K562 (cell line): Measurements from ENCODE around the gene KCP. TPM values are rescaled to one million over a fixed set of nuclear protein-coding genes. Genes with fewer than 3 reads are reported as not detected.

ENCODE experiments used
- CEBPZ ChIP-seq: fragments of 150-350 bp; IDR thresholded peaks from 2 replicates; pipeline ENCODE4 v1.6.1; 2014; ENCODE audit warnings: low read depth, mild to moderate bottlenecking, low read length, borderline replicate concordance
- E2F3 ChIP-seq: fragments of 250-450 bp; sonication (Bioruptor Pico); IDR thresholded peaks from 2 replicates; pipeline ENCODE4 v1.4.0; 2020; ENCODE audit warnings: mild to moderate bottlenecking
- EP400 ChIP-seq: fragments of 450-650 bp; IDR thresholded peaks from 2 replicates; pipeline ENCODE4 v1.6.1; 2017; ENCODE audit warnings: antibody characterized with exemption, mild to moderate bottlenecking, moderate library complexity
- ETV1 ChIP-seq: fragments of 450-650 bp; conservative IDR thresholded peaks from 2 replicates; pipeline ENCODE4 v1.6.1; 2016; ENCODE audit warnings: missing genetic modification characterization, control low read depth, low read depth, missing compliant biosample characterization
- FOXA3 ChIP-seq, 2 experiments: fragments of 450-650 bp in 1 of 2; sonication (generic) in 1 of 2; formaldehyde crosslinking; IDR thresholded peaks in 1 of 2; conservative IDR thresholded peaks in 1 of 2; 2 replicates each; pipeline versions ENCODE4 v1.4.0 to v1.8.0; 2020 to 2022; ENCODE audit warnings: mild to moderate bottlenecking in 2 of 2, missing genetic modification reagents in 1 of 2
- FUS ChIP-seq: fragments of 200-400 bp; formaldehyde crosslinking; optimal IDR thresholded peaks from 2 replicates; pipeline ENCODE3; 2017; ENCODE audit warnings: low read depth, low read length
- ILF3 ChIP-seq: fragments of 450-650 bp; IDR thresholded peaks from 2 replicates; pipeline ENCODE4 v1.6.1; 2018; ENCODE audit warnings: antibody characterized with exemption, mild to moderate bottlenecking, moderate library complexity, borderline replicate concordance
- JUND ChIP-seq, 2 experiments: IDR thresholded peaks; 2 replicates in 1 of 2; 3 replicates in 1 of 2; pipeline ENCODE4 v1.6.1; 2011; ENCODE audit warnings: borderline replicate concordance in 2 of 2, low read depth in 2 of 2, low read length in 2 of 2, improper control_type of control experiment in 1 of 2, missing biosample characterization in 1 of 2, missing genetic modification characterization in 1 of 2, missing genetic modification reagents in 1 of 2
- MLX ChIP-seq, 2 experiments: fragments of 450-650 bp in 1 of 2; sonication (generic) in 1 of 2; formaldehyde crosslinking; conservative IDR thresholded peaks; 2 replicates each; pipeline versions ENCODE4 v1.4.0 to v1.8.1; 2020 to 2022; ENCODE audit warnings: mild to moderate bottlenecking in 1 of 2, missing genetic modification reagents in 1 of 2
- NCOA2 ChIP-seq, 2 experiments: fragments of 450-650 bp; IDR thresholded peaks; 2 replicates each; pipeline ENCODE4 v1.6.1; 2018; ENCODE audit warnings: mild to moderate bottlenecking in 2 of 2, moderate library complexity in 1 of 2; ENCODE audit not compliant: partially characterized antibody in 2 of 2
- NFATC3 ChIP-seq: fragments of 450-650 bp; IDR thresholded peaks from 2 replicates; pipeline ENCODE4 v1.6.1; 2017; ENCODE audit warnings: mild to moderate bottlenecking
- NONO ChIP-seq, 2 experiments: fragments of 200-400 bp in 1 of 2; fragments of 450-650 bp in 1 of 2; formaldehyde crosslinking in 1 of 2; IDR thresholded peaks; 2 replicates each; pipeline ENCODE4 v1.6.1; 2017; ENCODE audit warnings: low read depth in 2 of 2, mild to moderate bottlenecking in 2 of 2, moderate library complexity in 2 of 2, low read length in 1 of 2
- PCBP2 ChIP-seq: fragments of 200-400 bp; formaldehyde crosslinking; IDR thresholded peaks from 2 replicates; pipeline ENCODE4 v1.6.1; 2018; ENCODE audit warnings: low read length, low read depth, mild to moderate bottlenecking, moderate library complexity; ENCODE audit not compliant: poor library complexity, severe bottlenecking
- POLR3G ChIP-seq: IDR thresholded peaks from 2 replicates; pipeline ENCODE4 v1.6.1; 2011; ENCODE audit not compliant: insufficient read length, insufficient replicate concordance; ENCODE audit errors: extremely low read depth
- PYGO2 ChIP-seq: fragments of 450-650 bp; IDR thresholded peaks from 2 replicates; pipeline ENCODE4 v1.6.1; 2016; ENCODE audit warnings: mild to moderate bottlenecking, missing genetic modification characterization, moderate library complexity, missing compliant biosample characterization
- RAD21 ChIP-seq, 2 experiments: fragments of 250-450 bp in 1 of 2; fragments of 450-650 bp in 1 of 2; sonication (Bioruptor Pico) in 1 of 2; formaldehyde crosslinking in 1 of 2; IDR thresholded peaks in 1 of 2; conservative IDR thresholded peaks in 1 of 2; 2 replicates each; pipeline versions ENCODE4 v1.4.0 to v1.8.0; 2020 to 2022; ENCODE audit warnings: mild to moderate bottlenecking in 2 of 2, moderate library complexity in 1 of 2
- RUNX1 ChIP-seq: sonication (generic); IDR thresholded peaks from 2 replicates; pipeline ENCODE4 v1.6.1; 2016; ENCODE audit warnings: antibody characterized with exemption, low read depth
- TCF7L2 ChIP-seq: fragments of 150-350 bp; IDR thresholded peaks from 2 replicates; pipeline ENCODE4 v1.6.1; 2016; ENCODE audit warnings: low read depth, mild to moderate bottlenecking, low read length, moderate library complexity
- ZBTB7A ChIP-seq: IDR thresholded peaks from 2 replicates; pipeline ENCODE4 v1.6.1; 2011; ENCODE audit warnings: low read depth, mild to moderate bottlenecking, low read length, moderate library complexity, borderline replicate concordance; ENCODE audit not compliant: control insufficient read depth
- ZNF134 ChIP-seq: fragments of 250-450 bp; sonication (Bioruptor Pico); conservative IDR thresholded peaks from 2 replicates; pipeline ENCODE4 v1.4.0; 2020
- ZNF655 ChIP-seq: fragments of 250-450 bp; sonication (Bioruptor Pico); IDR thresholded peaks from 2 replicates; pipeline ENCODE4 v1.5.0; 2021
- polyA plus RNA-seq, 8 experiments: library from polyadenylated mRNA; depleted of rRNA in 4 of 8; stranded (reverse) in 5 of 8; unstranded in 3 of 8; fragments of >200 nt; fragmentation: Nextera tagmentation in 2 of 8; fragmentation: Illumina TruSeq in 1 of 8; extraction: Ambion mirVana in 2 of 8; extraction: Trizol in 1 of 8; gene quantifications; 2 replicates each; pipeline versions ENCODE4 v1.2.1 to v1.2.3, GENCODE V29; 2011 to 2014; ENCODE audit warnings: inconsistent platforms in 1 of 8, missing spikeins in 1 of 8
- total RNA-seq, 7 experiments: library from RNA; depleted of rRNA in 6 of 7; stranded (reverse); fragments of >200 nt in 6 of 7; fragmentation: Illumina TruSeq in 2 of 7; extraction: Trizol in 2 of 7; gene quantifications; 2 replicates each; pipeline versions ENCODE4 v1.2.1 to v1.2.3, GENCODE V29; 2011 to 2021; ENCODE audit warnings: low replicate concordance in 1 of 7

The KCP gene
- total and polyA plus RNA-seq, 9 of the 15 experiments (the other 6 are each of a cell fraction or from before 2014, with no cell fraction given) = 0.06 to 0.17 (median 0.12) TPM; not detected in 3

GRCh38 chr7:128872394-128872824 lies 38.1 kb downstream of the KCP start (continued):
- TF ChIP-seq PCBP2 (no peak), TCF7L2 (no peak), ZBTB7A (peak; percentile 34; the same call in 1 of the 2 replicates), E2F3 (no peak), NONO (IDR thresholded peaks at IDR 0.05; ENCODE audit: low read depth in 2 of 2, low read length in 1 of 2) (no peak), RAD21 (CRISPR knock-in tag; conservative IDR thresholded peaks at IDR 0.05 in 1 of 2, IDR thresholded peaks at IDR 0.05 in 1 of 2) (peak in 1 of 2 experiments; percentile 25; a peak in 1 of 4 replicates), MLX (CRISPR knock-in tag; conservative IDR thresholded peaks at IDR 0.05) (no peak), ETV1 (no peak), NCOA2 (IDR thresholded peaks at IDR 0.05; ENCODE audit: partially characterized antibody in 2 of 2) (no peak), FUS (no peak), PYGO2 (tag) (no peak), ILF3 (no peak), EP400 (no peak), CEBPZ (no peak), RUNX1 (no peak), ZNF134 (no peak), ZNF655 (CRISPR knock-in tag) (no peak), NFATC3 (no peak), JUND (IDR thresholded peaks at IDR 0.05; ENCODE audit: borderline replicate concordance, low read depth, low read length) (no peak), JUND (tag; IDR thresholded peaks at IDR 0.05; ENCODE audit: borderline replicate concordance, low read depth, low read length) (no peak), FOXA3 (CRISPR knock-in tag; conservative IDR thresholded peaks at IDR 0.05 in 1 of 2, IDR thresholded peaks at IDR 0.05 in 1 of 2) (no peak), POLR3G (no peak)
